ENCODE results near the gene PCTP.

The PCTP gene

GRCh38 chr17:55764610-55765009 is 13.8 kb downstream of the PCTP start:
- H3K4me3 ChIP-seq (ENCODE audit: low read depth, low read length): no peak overlapping the region
- no peak for TF ChIP-seq CTCF (IDR thresholded peaks at IDR 0.05; ENCODE audit: insufficient read depth, low read depth, low read length, missing control alignments)
- no peak for DNase-seq (ENCODE audit: low read depth)

GRCh38 chr17:55765472-55765871 is 14.6 kb downstream of the PCTP start:
- H3K4me3 ChIP-seq (ENCODE audit: low read depth, low read length): no peak overlapping the region
- TF ChIP-seq CTCF (IDR thresholded peaks at IDR 0.05; ENCODE audit: insufficient read depth, low read depth, low read length, missing control alignments): no peak
- no peak for DNase-seq (ENCODE audit: low read depth)

GRCh38 chr17:55768936-55769624 is 18.2 kb downstream of the PCTP start:
- H3K4me3 ChIP-seq (ENCODE audit: low read depth, low read length): no peak overlapping the region
- no peak for TF ChIP-seq CTCF (IDR thresholded peaks at IDR 0.05; ENCODE audit: insufficient read depth, low read depth, low read length, missing control alignments)

GRCh38 chr17:55769625-55770000 is 18.8 kb downstream of the PCTP start:
- DNase-seq (ENCODE audit: low read depth): no peak
- no peak for TF ChIP-seq CTCF (IDR thresholded peaks at IDR 0.05; ENCODE audit: insufficient read depth, low read depth, low read length, missing control alignments)
- no peak overlapping the region for H3K4me3 ChIP-seq (ENCODE audit: low read depth, low read length)

More at GRCh38 chr17:55768936-55769624, 18.2 kb downstream of the PCTP start:
- DNase-seq (ENCODE audit: low read depth): no peak

GRCh38 chr17:55770196-55770870 is 19.5 kb downstream of the PCTP start:
- TF ChIP-seq CTCF (IDR thresholded peaks at IDR 0.05; ENCODE audit: insufficient read depth, low read depth, low read length, missing control alignments): peak; percentile 29
- peak; percentile 42 for DNase-seq (ENCODE audit: low read depth)

GRCh38 chr17:55772086-55772485 is 21.2 kb downstream of the PCTP start:
- no peak overlapping the region for H3K4me3 ChIP-seq (ENCODE audit: low read depth, low read length)
- DNase-seq (ENCODE audit: low read depth): no peak
- no peak for TF ChIP-seq CTCF (IDR thresholded peaks at IDR 0.05; ENCODE audit: insufficient read depth, low read depth, low read length, missing control alignments)

More at GRCh38 chr17:55770196-55770870, 19.5 kb downstream of the PCTP start:
- no peak overlapping the region for H3K4me3 ChIP-seq (ENCODE audit: low read depth, low read length)
